Stomach (tissue), 9 donors: Measurements from ENCODE around the gene DACH1. TPM values are rescaled to one million over a fixed set of nuclear protein-coding genes. Genes with fewer than 3 reads are reported as not detected.

Experiments used
- DNase-seq, 2 donors: peaks; one replicate each; pipeline versions ENCODE4 v3.0.0 to v3.0.0-alpha.2; 2013 to 2019
- H3K27ac ChIP-seq, 5 donors: fragments of 200-600 bp in 4 of 5; sonication (generic) in 4 of 5; one replicate each; pipeline ENCODE4 v1.5.1; 2013 to 2019; ENCODE audit warnings: mild to moderate bottlenecking in 1 of 5, moderate library complexity in 1 of 5
- H3K27me3 ChIP-seq, 3 donors: fragments of 200-600 bp; sonication (generic); one replicate each; pipeline ENCODE4 v1.5.1; 2017 to 2019; ENCODE audit warnings: mixed run types in 1 of 3
- H3K36me3 ChIP-seq, 4 donors: fragments of 200-600 bp; sonication (generic); 1 replicate in 3 of 4; 2 replicates in 1 of 4; pipeline ENCODE4 v1.5.1; 2016 to 2019
- H3K4me1 ChIP-seq, 4 donors: fragments of 200-600 bp; sonication (generic); one replicate each; pipeline ENCODE4 v1.5.1; 2016 to 2019
- H3K4me3 ChIP-seq, 4 donors: fragments of 200-600 bp; sonication (generic) in 3 of 4; one replicate each; pipeline ENCODE4 v1.5.1; 2016 to 2019; ENCODE audit warnings: mild to moderate bottlenecking in 1 of 4
- H3K9me3 ChIP-seq, 4 donors: fragments of 200-600 bp; sonication (generic); one replicate each; pipeline ENCODE4 v1.5.1; 2016 to 2019
- EP300 ChIP-seq: sonication (generic); formaldehyde crosslinking; IDR thresholded peaks from one replicate; pipeline ENCODE4 v1.6.1; 2017; ENCODE audit warnings: antibody characterized with exemption
- POLR2A ChIP-seq, 4 donors: fragments of 450-650 bp; IDR thresholded peaks; one replicate each; pipeline ENCODE4 v1.6.1; 2016; ENCODE audit warnings: antibody characterized with exemption in 4 of 4, control low read depth in 2 of 4, mild to moderate bottlenecking in 1 of 4, moderate library complexity in 1 of 4
- POLR2AphosphoS5 ChIP-seq, 3 donors: sonication (generic); formaldehyde crosslinking; IDR thresholded peaks; one replicate each; pipeline ENCODE4 v1.6.1; 2016; ENCODE audit warnings: antibody characterized with exemption in 3 of 3
- WGBS, 5 donors: extraction: QIAGEN DNeasy Blood & Tissue Kit in 3 of 5; methylation state at CpG; one replicate each; pipeline versions ENCODE4 v1.1.5 to v1.1.7; 2013 to 2018; 5-methylcytosine and 5-hydroxymethylcytosine counted together
- intact Hi-C: fragments of 100-400 bp; cut with DNase I; formaldehyde crosslinking; loops from one replicate; pipeline ENCODE4 v1.15.1; 2023; ENCODE audit warnings: low total_unique reads
- polyA plus RNA-seq, 3 donors: library from polyadenylated mRNA; stranded (reverse); fragments of 200-250 nt; gene quantifications; one replicate each; pipeline ENCODE4 v1.2.3, GENCODE V29; 2013
- total RNA-seq, 5 donors: library from RNA; depleted of rRNA; stranded (reverse); fragments of >200 nt; gene quantifications; one replicate each; pipeline versions ENCODE4 v1.1.0 to v1.2.3, GENCODE V29; 2014 to 2016
- TF ChIP-seq, protein P1 (sequence below), 7 experiments: fragments of 450-650 bp in 4 of 7; fragments of 200-600 bp in 3 of 7; sonication (generic) in 3 of 7; IDR thresholded peaks; one replicate each; pipeline ENCODE4 v1.5.1; 2016 to 2019; ENCODE audit warnings: antibody characterized with exemption in 7 of 7, control low read depth in 2 of 7, mild to moderate bottlenecking in 1 of 7
- donor health status: healthy with polysubstance abuse.
- donor health status: Bipolar disorder and iron deficiency.
- donor health status: healthy.

Gene DACH1
- total and polyA plus RNA-seq, 8 donors = 0.28 to 9.4 (median 2.9) TPM; not detected in 1

DNA sequence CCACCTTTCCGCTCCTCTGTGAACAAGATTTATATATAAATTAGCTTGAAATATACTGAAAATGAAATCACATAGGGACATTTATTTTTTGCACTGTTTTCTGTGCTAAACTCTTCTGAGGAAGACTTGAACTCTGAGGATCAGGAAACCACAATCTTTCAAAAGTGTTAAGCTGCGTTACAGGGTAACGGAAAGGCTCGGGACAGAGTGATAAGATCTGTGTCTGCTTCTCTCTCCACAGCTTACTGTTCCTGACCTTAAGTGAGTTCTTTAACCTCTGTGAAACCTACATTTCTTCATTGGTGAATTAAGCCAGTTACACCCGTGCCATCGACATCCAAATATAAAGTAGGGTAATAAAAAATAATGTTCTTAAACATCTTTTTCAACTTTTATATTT lies 38.9 kb downstream of the DACH1 start:
- intact Hi-C loops = no loop called here
- peaks cover 0 to 4% (median 0%) of the 10 kb centered on the region in 4 donors for H3K4me1 ChIP-seq
- H3K36me3 ChIP-seq = no peaks in the 10 kb centered on the region
- no peaks in the 10 kb centered on the region for H3K27me3 ChIP-seq
- TF ChIP-seq EP300 = no peak
- no peak for TF ChIP-seq POLR2A (IDR thresholded peaks at IDR 0.05)
- TF ChIP-seq, protein P1, sequence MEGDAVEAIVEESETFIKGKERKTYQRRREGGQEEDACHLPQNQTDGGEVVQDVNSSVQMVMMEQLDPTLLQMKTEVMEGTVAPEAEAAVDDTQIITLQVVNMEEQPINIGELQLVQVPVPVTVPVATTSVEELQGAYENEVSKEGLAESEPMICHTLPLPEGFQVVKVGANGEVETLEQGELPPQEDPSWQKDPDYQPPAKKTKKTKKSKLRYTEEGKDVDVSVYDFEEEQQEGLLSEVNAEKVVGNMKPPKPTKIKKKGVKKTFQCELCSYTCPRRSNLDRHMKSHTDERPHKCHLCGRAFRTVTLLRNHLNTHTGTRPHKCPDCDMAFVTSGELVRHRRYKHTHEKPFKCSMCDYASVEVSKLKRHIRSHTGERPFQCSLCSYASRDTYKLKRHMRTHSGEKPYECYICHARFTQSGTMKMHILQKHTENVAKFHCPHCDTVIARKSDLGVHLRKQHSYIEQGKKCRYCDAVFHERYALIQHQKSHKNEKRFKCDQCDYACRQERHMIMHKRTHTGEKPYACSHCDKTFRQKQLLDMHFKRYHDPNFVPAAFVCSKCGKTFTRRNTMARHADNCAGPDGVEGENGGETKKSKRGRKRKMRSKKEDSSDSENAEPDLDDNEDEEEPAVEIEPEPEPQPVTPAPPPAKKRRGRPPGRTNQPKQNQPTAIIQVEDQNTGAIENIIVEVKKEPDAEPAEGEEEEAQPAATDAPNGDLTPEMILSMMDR (IDR thresholded peaks at IDR 0.05) = no peak
- TF ChIP-seq POLR2AphosphoS5 (IDR thresholded peaks at IDR 0.05) = no peak
- peaks cover 0 to 3% (median 0%) of the 10 kb centered on the region in 4 donors for H3K9me3 ChIP-seq
- no peak overlapping the region for H3K27ac ChIP-seq
- WGBS, 5 donors = 27 to 34% (median 32%) methylated on average over 6 of the region's 6 CpGs
- no peak overlapping the region for H3K4me3 ChIP-seq
- peak in 1 of 2 donors; percentile 9 for DNase-seq

DNA sequence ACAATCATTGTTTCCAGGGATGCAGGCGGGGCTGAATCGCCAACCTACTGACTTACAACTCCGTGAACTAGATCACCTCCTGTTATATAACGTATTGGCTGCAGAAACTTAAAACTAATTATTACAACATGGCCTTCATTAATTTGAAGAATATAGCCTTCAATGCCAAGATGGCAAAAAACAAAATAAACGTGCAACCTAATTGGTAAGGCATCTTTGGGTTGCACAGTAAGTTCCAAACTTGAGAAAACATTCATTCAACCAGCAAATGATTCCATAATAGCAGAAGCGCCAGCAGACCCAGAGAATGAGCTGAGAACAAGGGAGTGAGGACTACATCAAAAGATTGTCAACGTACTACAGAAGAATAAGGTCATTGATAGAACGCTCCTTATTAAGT lies 39.8 kb downstream of the DACH1 start:
- WGBS, 5 donors = 71 to 79% (median 77%) methylated on average over 8 of the region's 8 CpGs
- Histone ChIP-seq H3K27me3 (no peaks in the 10 kb centered on the region), H3K4me1 (peaks cover 0 to 4% (median 0%) of the 10 kb centered on the region in 4 donors), H3K27ac (no peak overlapping the region), H3K9me3 (peaks cover 0 to 3% (median 0%) of the 10 kb centered on the region in 4 donors), H3K36me3 (no peaks in the 10 kb centered on the region), H3K4me3 (no peak overlapping the region)
- intact Hi-C loops = no loop called here
- DNase-seq = no peak
- TF ChIP-seq POLR2A (IDR thresholded peaks at IDR 0.05) (no peak), POLR2AphosphoS5 (IDR thresholded peaks at IDR 0.05) (no peak), EP300 (no peak)
- TF ChIP-seq, protein P1 (IDR thresholded peaks at IDR 0.05) = no peak

DNA sequence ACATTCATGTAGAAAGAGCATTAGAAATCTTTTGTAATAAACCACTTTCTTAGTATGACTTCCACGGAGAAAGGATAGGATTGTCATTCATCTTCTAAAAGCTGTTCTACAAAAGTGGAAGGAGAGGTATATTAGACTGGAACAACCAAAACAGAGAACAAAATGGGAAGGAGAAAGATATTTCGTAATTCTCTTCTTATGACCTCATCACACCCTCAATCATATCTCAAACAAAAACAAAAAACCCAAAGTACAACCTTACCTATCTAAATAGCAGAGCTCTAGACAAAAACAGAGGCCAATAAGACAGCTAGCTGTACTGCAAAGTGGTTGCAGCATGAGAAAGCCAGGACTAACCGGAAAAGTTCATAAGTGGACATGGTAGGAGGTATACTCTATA lies 46.3 kb downstream of the DACH1 start:
- intact Hi-C loops = no loop called here
- WGBS, 5 donors = 71 to 85% (median 78%) methylated on average over 3 of the region's 3 CpGs
- TF ChIP-seq, protein P1 (IDR thresholded peaks at IDR 0.05) = no peak
- TF ChIP-seq POLR2A (IDR thresholded peaks at IDR 0.05) = no peak
- Histone ChIP-seq H3K36me3 (no peaks in the 10 kb centered on the region), H3K27me3 (no peaks in the 10 kb centered on the region), H3K9me3 (peaks cover 0 to 3% (median 0%) of the 10 kb centered on the region in 4 donors), H3K4me1 (no peaks in the 10 kb centered on the region), H3K4me3 (no peak overlapping the region), H3K27ac (no peak overlapping the region)
- DNase-seq = no peak

DNA sequence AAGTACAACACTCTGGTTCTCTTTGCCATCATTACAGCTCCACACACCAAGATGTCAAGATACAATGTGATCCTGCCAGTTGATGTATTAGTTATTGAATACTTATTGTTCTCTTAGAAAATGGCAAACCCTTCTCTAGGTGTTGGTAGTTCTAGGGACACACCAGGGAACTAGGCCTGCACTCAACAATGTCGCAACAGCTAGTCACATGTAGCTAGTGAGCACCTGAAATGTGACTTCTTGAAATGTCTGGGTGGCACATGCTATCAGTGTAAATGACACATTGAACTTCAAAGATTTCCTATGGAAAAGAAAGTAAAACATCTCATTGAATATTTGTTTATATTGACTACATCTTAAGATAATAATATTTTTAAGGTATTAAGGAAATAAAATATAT lies 49.7 kb downstream of the DACH1 start:
- no peak overlapping the region for H3K27ac ChIP-seq
- WGBS, 5 donors = 91 to 100% (median 95%) methylated on average over 1 of the region's 1 CpG
- no peak overlapping the region for H3K4me3 ChIP-seq
- TF ChIP-seq POLR2AphosphoS5 (IDR thresholded peaks at IDR 0.05) = no peak
- TF ChIP-seq, protein P1 (IDR thresholded peaks at IDR 0.05) = no peak
- no peak for TF ChIP-seq EP300
- TF ChIP-seq POLR2A (IDR thresholded peaks at IDR 0.05) = no peak
- H3K36me3 ChIP-seq = no peaks in the 10 kb centered on the region
- intact Hi-C loops = no loop called here
- no peaks in the 10 kb centered on the region for H3K4me1 ChIP-seq
- no peak for DNase-seq
- H3K27me3 ChIP-seq = no peaks in the 10 kb centered on the region
- no peaks in the 10 kb centered on the region for H3K9me3 ChIP-seq
